WTC11 (cell line): ENCODE data around the gene B3GLCT. TPM values are rescaled to one million over a fixed set of nuclear protein-coding genes. Genes with fewer than 3 reads are reported as not detected.

Experiments used
- ATAC-seq: fragments of 200-7000 bp; cut with Tn5 transposase; 2 replicates; pipeline ENCODE4 v1.10.0; 2021; ENCODE audit warnings: mild to moderate bottlenecking, moderate library complexity
- CTCF ChIA-PET: fragments of 300-600 bp; sonication (Branson Sonifier 250); formaldehyde crosslinking; loops from one replicate; lab custom pipeline; 2021; ENCODE audit warnings: antibody characterized with exemption; lab: Charles Lee
- POLR2A ChIA-PET: fragments of 350-600 bp; sonication (Branson Sonifier 250); formaldehyde crosslinking; loops from one replicate; lab custom pipeline; 2021; ENCODE audit warnings: antibody characterized with exemption; lab: Charles Lee
- DNase-seq: peaks from one replicate; pipeline ENCODE4 v3.0.0; 2021; ENCODE audit warnings: low spot score
- H3K27ac Mint-ChIP-seq: 2 replicates; pipeline ENCODE4 v1.8.0; 2021; ENCODE audit warnings: mixed read lengths
- H3K27me3 Mint-ChIP-seq: 2 replicates; pipeline ENCODE4 v1.8.0; 2021; ENCODE audit warnings: low read depth, mild to moderate bottlenecking, moderate library complexity, mixed read lengths
- H3K36me3 Mint-ChIP-seq: 2 replicates; pipeline ENCODE4 v1.8.0; 2021; ENCODE audit warnings: mixed read lengths
- H3K4me1 Mint-ChIP-seq: 2 replicates; pipeline ENCODE4 v1.8.0; 2022; ENCODE audit warnings: mixed read lengths
- H3K4me3 Mint-ChIP-seq: 2 replicates; pipeline ENCODE4 v1.8.0; 2021; ENCODE audit warnings: mild to moderate bottlenecking, moderate library complexity, mixed read lengths
- H3K9me3 Mint-ChIP-seq: 2 replicates; pipeline ENCODE4 v1.8.0; 2021; ENCODE audit warnings: mixed read lengths
- CREB1 ChIP-seq: sonication (generic); formaldehyde crosslinking; IDR thresholded peaks from 2 replicates; pipeline ENCODE4 v1.8.0; 2023; ENCODE audit warnings: mild to moderate bottlenecking, missing genetic modification reagents
- CREM ChIP-seq: sonication (generic); formaldehyde crosslinking; IDR thresholded peaks from 2 replicates; pipeline ENCODE4 v1.8.1; 2022; ENCODE audit warnings: mild to moderate bottlenecking, missing genetic modification reagents, moderate library complexity
- EMX1 ChIP-seq: fragments of 250-450 bp; sonication (Bioruptor Pico); IDR thresholded peaks from 2 replicates; pipeline ENCODE4 v1.8.0; 2021; ENCODE audit warnings: mild to moderate bottlenecking
- FOXJ3 ChIP-seq: sonication (generic); formaldehyde crosslinking; IDR thresholded peaks from 2 replicates; pipeline ENCODE4 v1.9.0; 2021; ENCODE audit warnings: missing genetic modification reagents, mild to moderate bottlenecking, borderline replicate concordance
- GABPB1 ChIP-seq: sonication (generic); formaldehyde crosslinking; IDR thresholded peaks from 2 replicates; pipeline ENCODE4 v1.8.1; 2023; ENCODE audit warnings: mild to moderate bottlenecking, missing genetic modification reagents
- JAZF1 ChIP-seq: fragments of 250-450 bp; sonication (Bioruptor Pico); IDR thresholded peaks from 2 replicates; pipeline ENCODE4 v1.9.0; 2021; ENCODE audit warnings: moderate library complexity, mild to moderate bottlenecking, inconsistent platforms
- MAX ChIP-seq: sonication (generic); formaldehyde crosslinking; IDR thresholded peaks from 2 replicates; pipeline ENCODE4 v1.8.0; 2022; ENCODE audit warnings: mild to moderate bottlenecking, missing genetic modification reagents
- MYBL2 ChIP-seq: sonication (generic); formaldehyde crosslinking; IDR thresholded peaks from 2 replicates; pipeline ENCODE4 v1.8.1; 2023; ENCODE audit warnings: mild to moderate bottlenecking, moderate library complexity, missing genetic modification reagents
- NR2C2 ChIP-seq: sonication (generic); formaldehyde crosslinking; IDR thresholded peaks from 2 replicates; pipeline ENCODE4 v1.8.0; 2022; ENCODE audit warnings: mild to moderate bottlenecking, missing genetic modification reagents
- RORB ChIP-seq: fragments of 250-450 bp; sonication (Bioruptor Pico); IDR thresholded peaks from 2 replicates; pipeline ENCODE4 v1.9.0; 2021; ENCODE audit warnings: mild to moderate bottlenecking
- TCF7 ChIP-seq: sonication (generic); formaldehyde crosslinking; IDR thresholded peaks from 2 replicates; pipeline ENCODE4 v1.8.0; 2022; ENCODE audit warnings: mild to moderate bottlenecking, low read depth, missing genetic modification reagents, moderate library complexity
- ZBTB43 ChIP-seq: sonication (generic); formaldehyde crosslinking; IDR thresholded peaks from 2 replicates; pipeline ENCODE4 v1.8.1; 2023; ENCODE audit warnings: mild to moderate bottlenecking, missing genetic modification reagents
- ZNF121 ChIP-seq: sonication (generic); formaldehyde crosslinking; IDR thresholded peaks from 2 replicates; pipeline ENCODE4 v1.8.0; 2023; ENCODE audit warnings: missing genetic modification reagents
- ZNF219 ChIP-seq: sonication (generic); formaldehyde crosslinking; IDR thresholded peaks from 2 replicates; pipeline ENCODE4 v1.8.0; 2023; ENCODE audit warnings: missing genetic modification reagents, mild to moderate bottlenecking, borderline replicate concordance
- ZNF232 ChIP-seq: sonication (generic); formaldehyde crosslinking; IDR thresholded peaks from 2 replicates; pipeline ENCODE4 v1.8.0; 2022; ENCODE audit warnings: mild to moderate bottlenecking, missing genetic modification reagents
- ZNF263 ChIP-seq: sonication (generic); formaldehyde crosslinking; IDR thresholded peaks from 2 replicates; pipeline ENCODE4 v1.8.1; 2022; ENCODE audit warnings: low read depth, mild to moderate bottlenecking, moderate library complexity, missing genetic modification reagents
- ZNF416 ChIP-seq: fragments of 250-450 bp; sonication (Bioruptor Pico); IDR thresholded peaks from 2 replicates; pipeline ENCODE4 v1.9.0; 2021; ENCODE audit warnings: mild to moderate bottlenecking, inconsistent platforms
- ZNF425 ChIP-seq: fragments of 250-450 bp; sonication (Bioruptor Pico); conservative IDR thresholded peaks from 2 replicates; pipeline ENCODE4 v1.9.0; 2021; ENCODE audit warnings: mild to moderate bottlenecking
- total RNA-seq: library from RNA; stranded (reverse); gene quantifications from 3 replicates; pipeline ENCODE4 v1.2.3, GENCODE V29; 2021
- TF ChIP-seq, protein P1 (sequence below): sonication (generic); formaldehyde crosslinking; IDR thresholded peaks from 2 replicates; pipeline ENCODE4 v1.8.1; 2023; ENCODE audit warnings: mild to moderate bottlenecking, missing genetic modification reagents, moderate library complexity

B3GLCT gene
- total RNA-seq, 1 experiment from 2014 or later: 2.4 TPM

GRCh38 chr13:31264151-31264550, 64.4 kb downstream of the B3GLCT start:
- Mint-ChIP-seq H3K4me1 (0 out of 2 replicates have a peak, but pooled peaks cover under 1% of the 10 kb centered on the region), H3K36me3 (peaks cover 1% of the 10 kb centered on the region; the same call in 1 of the 2 replicates)
- TF ChIP-seq ZNF232 (CRISPR knock-in tag): no peak
- TF ChIP-seq ZBTB43 (CRISPR knock-in tag): no peak
- no peak for TF ChIP-seq FOXJ3 (CRISPR knock-in tag)
- no peak for TF ChIP-seq JAZF1 (CRISPR knock-in tag)
- no peak for TF ChIP-seq MYBL2 (CRISPR knock-in tag)
- TF ChIP-seq TCF7: no peak
- TF ChIP-seq, all 79 proteins: peak for 0
- DNase-seq: no peak
- no peak overlapping the region for H3K27ac Mint-ChIP-seq
- POLR2A ChIA-PET: no interaction called here
- no peaks in the 10 kb centered on the region for H3K27me3 Mint-ChIP-seq
- H3K9me3 Mint-ChIP-seq: peaks cover 1% of the 10 kb centered on the region; the same call in 1 of the 2 replicates
- ATAC-seq: no peak
- H3K4me3 Mint-ChIP-seq: no peak overlapping the region
- CTCF ChIA-PET: no interaction called here

GRCh38 chr13:31267126-31267784, 67.5 kb downstream of the B3GLCT start:
- POLR2A ChIA-PET: no interaction called here
- Mint-ChIP-seq H3K9me3 (peaks cover 28% of the 10 kb centered on the region), H3K36me3 (peaks cover 26% of the 10 kb centered on the region), H3K4me1 (0 out of 2 replicates have a peak, but pooled peaks cover 3% of the 10 kb centered on the region), H3K4me3 (no peak overlapping the region), H3K27ac (no peak overlapping the region), H3K27me3 (no peaks in the 10 kb centered on the region)
- TF ChIP-seq NR2C2 (CRISPR knock-in tag) (no peak), EMX1 (no peak), MAX (CRISPR knock-in tag) (no peak), GABPB1 (CRISPR knock-in tag) (no peak), ZNF219 (no peak), ZNF121 (CRISPR knock-in tag) (no peak), RORB (no peak), ZNF425 (CRISPR knock-in tag) (no peak)
- TF ChIP-seq, protein P1, sequence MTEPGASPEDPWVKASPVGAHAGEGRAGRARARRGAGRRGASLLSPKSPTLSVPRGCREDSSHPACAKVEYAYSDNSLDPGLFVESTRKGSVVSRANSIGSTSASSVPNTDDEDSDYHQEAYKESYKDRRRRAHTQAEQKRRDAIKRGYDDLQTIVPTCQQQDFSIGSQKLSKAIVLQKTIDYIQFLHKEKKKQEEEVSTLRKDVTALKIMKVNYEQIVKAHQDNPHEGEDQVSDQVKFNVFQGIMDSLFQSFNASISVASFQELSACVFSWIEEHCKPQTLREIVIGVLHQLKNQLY (CRISPR knock-in tag): no peak
- ATAC-seq (no peak), DNase-seq (no peak)
- CTCF ChIA-PET: no interaction called here

- H3K4me1 Mint-ChIP-seq: 0 out of 2 replicates have a peak, but pooled peaks cover 4% of the 10 kb centered on the region
- H3K9me3 Mint-ChIP-seq: peaks cover 47% of the 10 kb centered on the region
- ATAC-seq (no peak), DNase-seq (no peak)
- POLR2A ChIA-PET: no interaction called here
- H3K27me3 Mint-ChIP-seq: no peaks in the 10 kb centered on the region
- peaks cover 47% of the 10 kb centered on the region for H3K36me3 Mint-ChIP-seq
- no peak overlapping the region for H3K27ac Mint-ChIP-seq
- no peak overlapping the region for H3K4me3 Mint-ChIP-seq
- TF ChIP-seq CREB1 (CRISPR knock-in tag) (no peak), ZNF416 (CRISPR knock-in tag) (no peak), CREM (no peak), ZNF263 (CRISPR knock-in tag) (no peak)
- CTCF ChIA-PET: no interaction called here
Measured at GRCh38 chr13:31274390-31274789, 74.6 kb downstream of the B3GLCT start.
